OCI-M1 (cell line): ENCODE results near the gene TMEM229B.
"Not testable (repeated sequence)": the region's sequence is repeated elsewhere in the genome, so short reads cannot be mapped to it uniquely, and the experiment has no call there.

Experiments used
- DNase-seq: peaks from one replicate; lab custom pipeline; 2025; lab: John Stamatoyannopoulos, UW

The TMEM229B gene

GRCh38 chr14:67453575-67454300 is 34.8 kb downstream of the TMEM229B start:
- DNase-seq, result no peak

- DNase-seq, result not testable (repeated sequence)
These were observed 36.9 kb downstream of the TMEM229B start for GRCh38 chr14:67451667-67452066.

GRCh38 chr14:67449096-67449495 is 39.4 kb downstream of the TMEM229B start:
- DNase-seq, result no peak

- no peak for DNase-seq
These were observed 41.5 kb downstream of the TMEM229B start for GRCh38 chr14:67447033-67447381.

- no peak for DNase-seq
These were observed 42.0 kb downstream of the TMEM229B start for GRCh38 chr14:67446371-67447032.

GRCh38 chr14:67444395-67444794 is 44.1 kb downstream of the TMEM229B start:
- DNase-seq, result no peak

- DNase-seq, result no peak
These were observed 46.2 kb downstream of the TMEM229B start for GRCh38 chr14:67442139-67442906.

- DNase-seq, result no peak
These were observed 46.8 kb downstream of the TMEM229B start for GRCh38 chr14:67441672-67442071.

- no peak for DNase-seq
These were observed 47.3 kb downstream of the TMEM229B start for GRCh38 chr14:67441256-67441655.

- DNase-seq, result no peak
These were observed 48.0 kb downstream of the TMEM229B start for GRCh38 chr14:67440513-67440912.

- DNase-seq, result no peak
These were observed 49.6 kb downstream of the TMEM229B start for GRCh38 chr14:67438969-67439368.

- DNase-seq, result no peak
These were observed 52.3 kb downstream of the TMEM229B start for GRCh38 chr14:67436006-67436866.

GRCh38 chr14:67435603-67436002 is 52.9 kb downstream of the TMEM229B start:
- no peak for DNase-seq

GRCh38 chr14:67432050-67432564 is 56.4 kb downstream of the TMEM229B start:
- DNase-seq, result no peak

- no peak for DNase-seq
These were observed 58.9 kb downstream of the TMEM229B start for GRCh38 chr14:67429510-67430205.

- no peak for DNase-seq
These were observed 60.0 kb downstream of the TMEM229B start for GRCh38 chr14:67428501-67429031.

- peak; percentile 72 for DNase-seq
These were observed 61.4 kb downstream of the TMEM229B start for GRCh38 chr14:67426983-67427606.

- DNase-seq, result no peak
These were observed 62.4 kb downstream of the TMEM229B start for GRCh38 chr14:67426161-67426560.

GRCh38 chr14:67425608-67426007 is 62.9 kb downstream of the TMEM229B start:
- DNase-seq, result peak; percentile 15

GRCh38 chr14:67424539-67424938 is 64.0 kb downstream of the TMEM229B start:
- DNase-seq, result no peak
